ENCODE data around the gene PTPN1.

DNA sequence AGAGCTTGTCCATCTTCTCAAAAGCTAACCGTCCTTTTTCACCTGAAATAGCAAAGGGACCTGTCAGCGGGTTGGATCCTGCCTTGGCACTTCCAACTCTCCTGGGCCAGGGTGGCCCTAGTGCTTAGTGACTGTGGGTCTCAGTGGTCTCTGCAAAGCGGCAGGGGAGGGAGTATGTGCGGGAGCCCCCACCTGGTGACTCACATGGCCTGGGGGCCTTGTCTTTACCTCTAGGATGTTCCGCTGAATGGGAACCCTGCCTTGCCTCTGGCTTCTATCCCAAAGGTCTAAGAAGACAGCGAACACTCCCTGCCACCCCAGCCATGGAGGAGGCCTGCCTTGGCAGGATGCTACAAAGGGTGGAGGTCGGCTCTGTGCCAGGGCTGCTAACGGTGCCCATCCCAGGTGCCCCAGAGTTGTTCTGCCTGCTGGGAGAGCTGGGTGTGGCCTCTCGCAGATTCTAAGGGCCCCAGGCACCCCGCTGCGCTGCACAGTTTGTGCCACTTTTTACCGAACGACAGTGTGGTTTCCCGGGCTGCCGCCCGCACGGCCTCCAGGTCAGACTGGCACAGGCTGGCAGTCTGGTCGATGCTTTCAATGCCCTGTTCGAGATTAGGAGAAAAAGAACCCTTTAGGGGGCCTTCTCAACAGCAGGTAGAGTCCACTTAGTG lies 77.2 kb downstream of the PTPN1 start:
- TF ChIP-seq EP300 (IDR thresholded peaks at IDR 0.05) (no peak), POLR2A (IDR thresholded peaks at IDR 0.05) (no peak)
- TF ChIP-seq, protein P1, sequence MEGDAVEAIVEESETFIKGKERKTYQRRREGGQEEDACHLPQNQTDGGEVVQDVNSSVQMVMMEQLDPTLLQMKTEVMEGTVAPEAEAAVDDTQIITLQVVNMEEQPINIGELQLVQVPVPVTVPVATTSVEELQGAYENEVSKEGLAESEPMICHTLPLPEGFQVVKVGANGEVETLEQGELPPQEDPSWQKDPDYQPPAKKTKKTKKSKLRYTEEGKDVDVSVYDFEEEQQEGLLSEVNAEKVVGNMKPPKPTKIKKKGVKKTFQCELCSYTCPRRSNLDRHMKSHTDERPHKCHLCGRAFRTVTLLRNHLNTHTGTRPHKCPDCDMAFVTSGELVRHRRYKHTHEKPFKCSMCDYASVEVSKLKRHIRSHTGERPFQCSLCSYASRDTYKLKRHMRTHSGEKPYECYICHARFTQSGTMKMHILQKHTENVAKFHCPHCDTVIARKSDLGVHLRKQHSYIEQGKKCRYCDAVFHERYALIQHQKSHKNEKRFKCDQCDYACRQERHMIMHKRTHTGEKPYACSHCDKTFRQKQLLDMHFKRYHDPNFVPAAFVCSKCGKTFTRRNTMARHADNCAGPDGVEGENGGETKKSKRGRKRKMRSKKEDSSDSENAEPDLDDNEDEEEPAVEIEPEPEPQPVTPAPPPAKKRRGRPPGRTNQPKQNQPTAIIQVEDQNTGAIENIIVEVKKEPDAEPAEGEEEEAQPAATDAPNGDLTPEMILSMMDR (IDR thresholded peaks at IDR 0.05): no peak
